Transverse colon (tissue), 4 donors: ENCODE measurements around the gene TMEM91.

Source experiments
- CTCF ChIP-seq, 5 experiments: fragments of 200-600 bp in 3 of 5; fragments of 450-650 bp in 2 of 5; sonication (generic) in 3 of 5; IDR thresholded peaks; 1 replicate in 2 of 5; 2 replicates in 3 of 5; pipeline ENCODE4 v1.5.1; 2016 to 2017; ENCODE audit warnings: antibody characterized with exemption in 5 of 5, inconsistent platforms in 3 of 5, mild to moderate bottlenecking in 2 of 5, moderate library complexity in 1 of 5
- EP300 ChIP-seq: sonication (generic); formaldehyde crosslinking; IDR thresholded peaks from one replicate; pipeline ENCODE4 v1.6.1; 2017; ENCODE audit warnings: antibody characterized with exemption, low read depth
- POLR2A ChIP-seq: fragments of 450-650 bp; IDR thresholded peaks from one replicate; pipeline ENCODE4 v1.6.1; 2016; ENCODE audit warnings: antibody characterized with exemption, mild to moderate bottlenecking, moderate library complexity
- POLR2AphosphoS5 ChIP-seq, 3 donors: sonication (generic); formaldehyde crosslinking; IDR thresholded peaks; one replicate each; pipeline ENCODE4 v1.6.1; 2016; ENCODE audit warnings: antibody characterized with exemption in 3 of 3

- TF ChIP-seq POLR2A (no peak), CTCF (IDR thresholded peaks at IDR 0.05) (no peak), EP300 (no peak), POLR2AphosphoS5 (IDR thresholded peaks at IDR 0.05) (no peak)
These were observed 52.1 kb downstream of the TMEM91 start for GRCh38 chr19:41428481-41428859.
